Effector memory CD4-positive, alpha-beta T cell (primary cell): Measurements from ENCODE around the gene MED15.

Experiments
- DNase-seq, 3 donors: peaks; one replicate each; pipeline ENCODE4 v3.0.0-alpha.2; 2020
- H3K27ac ChIP-seq: 2 replicates; pipeline ENCODE4 v1.7.0; 2013; ENCODE audit warnings: mild to moderate bottlenecking, low read length, moderate library complexity; ENCODE audit not compliant: insufficient read depth, poor library complexity, severe bottlenecking
- H3K27me3 ChIP-seq: replicated peaks from 2 replicates; pipeline ENCODE4 v1.7.0; 2013; ENCODE audit warnings: mild to moderate bottlenecking, low read length; ENCODE audit not compliant: insufficient read depth, control insufficient read depth, poor library complexity, severe bottlenecking
- H3K36me3 ChIP-seq: 2 replicates; pipeline ENCODE4 v1.7.0; 2013; ENCODE audit warnings: mild to moderate bottlenecking, low read length, moderate library complexity; ENCODE audit not compliant: control insufficient read depth, insufficient read depth
- H3K4me1 ChIP-seq: 2 replicates; pipeline ENCODE4 v1.7.0; 2013; ENCODE audit warnings: low read length, mild to moderate bottlenecking; ENCODE audit not compliant: control insufficient read depth, insufficient read depth, poor library complexity, severe bottlenecking
- H3K4me3 ChIP-seq: 2 replicates; pipeline ENCODE4 v1.7.0; 2013; ENCODE audit warnings: low read length, low read depth, mild to moderate bottlenecking; ENCODE audit not compliant: insufficient read depth, poor library complexity, severe bottlenecking
- H3K9me3 ChIP-seq: 2 replicates; pipeline ENCODE4 v1.7.0; 2013; ENCODE audit warnings: mild to moderate bottlenecking, low read length, moderate library complexity; ENCODE audit not compliant: control insufficient read depth

The MED15 gene

GRCh38 chr22:20632518-20632917, 125.1 kb downstream of the MED15 start:
- Histone ChIP-seq H3K4me1 (no peaks in the 10 kb centered on the region), H3K9me3 (no peaks in the 10 kb centered on the region), H3K27me3 (no peaks in the 10 kb centered on the region), H3K4me3 (no peak overlapping the region), H3K27ac (no peak overlapping the region), H3K36me3 (no peaks in the 10 kb centered on the region)
- no peak for DNase-seq

GRCh38 chr22:20634560-20635226, 127.3 kb downstream of the MED15 start:
- Histone ChIP-seq H3K36me3 (no peaks in the 10 kb centered on the region), H3K9me3 (no peaks in the 10 kb centered on the region), H3K4me1 (no peaks in the 10 kb centered on the region), H3K27me3 (no peaks in the 10 kb centered on the region), H3K4me3 (no peak overlapping the region), H3K27ac (no peak overlapping the region)
- no peak for DNase-seq

DNA sequence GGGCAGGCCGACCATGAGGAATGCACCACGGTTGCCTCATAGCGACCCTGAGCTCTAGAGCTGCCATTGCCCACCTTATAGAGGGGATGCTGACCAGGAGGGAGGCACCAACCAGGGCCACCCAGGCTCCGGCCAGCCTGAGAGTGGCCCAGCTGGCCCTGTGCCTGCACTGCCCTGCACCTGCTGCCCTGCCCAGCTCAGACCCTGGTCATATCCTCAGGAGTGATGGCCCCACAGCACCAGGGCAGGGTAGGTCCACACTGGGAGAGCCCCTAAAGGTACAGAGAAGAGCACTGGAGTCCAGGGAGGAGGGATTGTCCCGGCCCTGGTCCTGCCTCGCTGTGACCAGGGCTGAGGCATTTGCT, 127.8 kb downstream of the MED15 start:
- Histone ChIP-seq H3K27ac (no peak overlapping the region), H3K36me3 (no peaks in the 10 kb centered on the region), H3K9me3 (no peaks in the 10 kb centered on the region), H3K4me1 (no peaks in the 10 kb centered on the region), H3K27me3 (no peaks in the 10 kb centered on the region), H3K4me3 (no peak overlapping the region)
- DNase-seq = no peak

GRCh38 chr22:20636075-20636812, 128.8 kb downstream of the MED15 start:
- Histone ChIP-seq H3K4me3 (no peak overlapping the region), H3K27me3 (no peaks in the 10 kb centered on the region), H3K27ac (no peak overlapping the region), H3K4me1 (no peaks in the 10 kb centered on the region), H3K36me3 (no peaks in the 10 kb centered on the region), H3K9me3 (no peaks in the 10 kb centered on the region)
- DNase-seq = no peak

DNA sequence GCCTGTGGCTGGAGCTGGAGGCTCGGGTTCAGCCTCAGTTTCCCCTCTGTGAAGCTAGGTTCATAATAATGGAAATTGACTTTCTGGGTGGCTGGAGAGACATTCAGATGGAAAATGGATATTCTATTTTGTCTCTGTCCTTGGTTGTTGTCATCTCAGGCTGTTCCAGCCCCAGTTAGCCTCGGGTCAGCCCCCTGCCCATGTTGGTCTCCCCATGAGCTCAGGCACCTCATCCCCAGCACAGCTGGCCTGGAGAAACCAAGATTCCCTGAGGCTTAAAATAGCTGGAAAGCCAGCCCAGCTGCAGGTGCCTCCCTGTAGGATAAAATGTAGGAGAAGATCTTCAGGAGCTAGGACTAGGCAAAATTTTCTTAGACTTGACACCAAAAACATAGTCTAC, 129.5 kb downstream of the MED15 start:
- Histone ChIP-seq H3K4me3 (no peak overlapping the region), H3K4me1 (no peaks in the 10 kb centered on the region), H3K9me3 (no peaks in the 10 kb centered on the region), H3K36me3 (no peaks in the 10 kb centered on the region), H3K27me3 (no peaks in the 10 kb centered on the region), H3K27ac (no peak overlapping the region)
- no peak for DNase-seq
